GM12878 (cell line): Measurements from ENCODE around the gene SF3A1. TPM values are rescaled to one million over a fixed set of nuclear protein-coding genes. Genes with fewer than 3 reads are reported as not detected.

Experiments
- BRCA1 ChIP-seq: IDR thresholded peaks from 2 replicates; pipeline ENCODE4 v1.6.1; 2011; ENCODE audit warnings: low read depth, low read length, improper control_type of control experiment
- EED ChIP-seq: sonication (generic); IDR thresholded peaks from 2 replicates; pipeline ENCODE4 v1.6.1; 2016; ENCODE audit warnings: antibody characterized with exemption, low read depth
- IKZF1 ChIP-seq: fragments of 450-650 bp; conservative IDR thresholded peaks from 2 replicates; pipeline ENCODE4 v1.6.1; 2017; ENCODE audit warnings: antibody characterized with exemption, mild to moderate bottlenecking
- JUNB ChIP-seq: IDR thresholded peaks from 2 replicates; pipeline ENCODE4 v1.6.1; 2016; ENCODE audit warnings: antibody characterized with exemption, mild to moderate bottlenecking
- MTA2 ChIP-seq: fragments of 450-650 bp; IDR thresholded peaks from 2 replicates; pipeline ENCODE4 v1.6.1; 2016; ENCODE audit warnings: low read depth, mild to moderate bottlenecking, moderate library complexity
- NR2F1 ChIP-seq: fragments of 450-650 bp; conservative IDR thresholded peaks from 2 replicates; pipeline ENCODE4 v1.6.1; 2017; ENCODE audit warnings: mild to moderate bottlenecking
- NRF1 ChIP-seq: conservative IDR thresholded peaks from 2 replicates; pipeline ENCODE4 v1.6.1; 2011; ENCODE audit warnings: mild to moderate bottlenecking, low read depth, low read length, improper control_type of control experiment
- POLR2AphosphoS5 ChIP-seq: IDR thresholded peaks from 2 replicates; pipeline ENCODE4 v1.6.1; 2011; ENCODE audit warnings: mild to moderate bottlenecking, low read length, inconsistent platforms
- POU2F2 ChIP-seq: IDR thresholded peaks from 3 replicates; pipeline ENCODE4 v1.6.1; 2011; ENCODE audit warnings: low read depth, mild to moderate bottlenecking, low read length, borderline replicate concordance
- SIN3A ChIP-seq: IDR thresholded peaks from 2 replicates; pipeline ENCODE4 v1.6.1; 2012; ENCODE audit warnings: low read depth, low read length, improper control_type of control experiment
- TARDBP ChIP-seq: IDR thresholded peaks from 2 replicates; pipeline ENCODE4 v1.6.1; 2016; ENCODE audit warnings: borderline replicate concordance
- TBL1XR1 ChIP-seq: IDR thresholded peaks from 2 replicates; pipeline ENCODE4 v1.6.1; 2012; ENCODE audit warnings: low read depth, low read length, improper control_type of control experiment
- TCF12 ChIP-seq: IDR thresholded peaks from 2 replicates; pipeline ENCODE4 v1.6.1; 2011; ENCODE audit warnings: low read depth, mild to moderate bottlenecking, low read length
- ZSCAN29 ChIP-seq: fragments of 450-650 bp; IDR thresholded peaks from 2 replicates; pipeline ENCODE4 v1.6.1; 2017; ENCODE audit warnings: mild to moderate bottlenecking, moderate library complexity
- polyA plus RNA-seq, 11 experiments: library from polyadenylated mRNA; depleted of rRNA in 4 of 11; unstranded in 6 of 11; stranded (reverse) in 5 of 11; fragments of >200 nt; fragmentation: Nextera tagmentation in 4 of 11; fragmentation: Illumina TruSeq in 1 of 11; extraction: Ambion mirVana in 4 of 11; extraction: Trizol in 1 of 11; gene quantifications; 1 replicate in 1 of 11; 2 replicates in 10 of 11; pipeline versions ENCODE4 v1.2.1 to v1.2.3, GENCODE V29; 2011 to 2016; ENCODE audit warnings: inconsistent platforms in 2 of 11, missing spikeins in 2 of 11, low read depth in 1 of 11
- total RNA-seq, 4 experiments: library from RNA; depleted of rRNA in 3 of 4; stranded (reverse); fragments of >200 nt in 3 of 4; fragmentation: Illumina TruSeq in 1 of 4; extraction: Trizol in 1 of 4; gene quantifications; 2 replicates each; pipeline versions ENCODE4 v1.2.1 to v1.2.3, GENCODE V29; 2013 to 2021
- TF ChIP-seq, protein P1 (sequence below): fragments of 450-650 bp; IDR thresholded peaks from 2 replicates; pipeline ENCODE4 v1.6.1; 2018; ENCODE audit warnings: borderline replicate concordance, mild to moderate bottlenecking; ENCODE audit not compliant: partially characterized antibody
- TF ChIP-seq, protein P2 (sequence below): fragments of 450-650 bp; IDR thresholded peaks from 2 replicates; pipeline ENCODE4 v1.6.1; 2017; ENCODE audit warnings: mild to moderate bottlenecking, moderate library complexity
- TF ChIP-seq, protein P3 (sequence below): IDR thresholded peaks from 2 replicates; pipeline ENCODE4 v1.6.1; 2012; ENCODE audit warnings: low read depth, low read length, improper control_type of control experiment
- TF ChIP-seq, protein P4 (sequence below): fragments of 450-650 bp; IDR thresholded peaks from 2 replicates; pipeline ENCODE4 v1.6.1; 2017; ENCODE audit warnings: mild to moderate bottlenecking, moderate library complexity
- TF ChIP-seq, protein P5 (sequence below): fragments of 450-650 bp; IDR thresholded peaks from 2 replicates; pipeline ENCODE4 v1.6.1; 2014; ENCODE audit warnings: mild to moderate bottlenecking

SF3A1 gene
- total and polyA plus RNA-seq, 10 of the 15 experiments (the other 5 are each of a cell fraction or from before 2014, with no cell fraction given) = 10.4 to 239 (median 46.0) TPM

DNA sequence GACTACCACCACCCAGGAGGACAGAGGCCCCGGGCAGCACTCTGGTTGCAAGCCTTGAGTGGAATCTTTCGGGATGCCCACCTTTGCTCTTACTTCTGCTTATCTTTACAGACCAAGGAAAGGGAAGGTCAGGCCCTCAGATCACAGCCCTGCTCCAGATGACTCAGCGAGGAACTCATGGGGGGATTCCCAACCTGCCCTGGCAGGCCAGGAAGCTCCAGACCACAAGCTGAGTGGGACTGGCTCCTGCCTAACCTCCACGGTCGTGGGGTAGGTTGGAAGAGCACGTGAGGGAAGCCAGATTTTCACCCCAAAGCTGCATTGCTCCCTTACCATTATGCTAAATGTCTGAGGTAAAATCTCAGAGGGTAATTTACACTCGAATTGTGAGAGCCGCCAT, 41.8 kb downstream of the SF3A1 start (continued):
- TF ChIP-seq, protein P1, sequence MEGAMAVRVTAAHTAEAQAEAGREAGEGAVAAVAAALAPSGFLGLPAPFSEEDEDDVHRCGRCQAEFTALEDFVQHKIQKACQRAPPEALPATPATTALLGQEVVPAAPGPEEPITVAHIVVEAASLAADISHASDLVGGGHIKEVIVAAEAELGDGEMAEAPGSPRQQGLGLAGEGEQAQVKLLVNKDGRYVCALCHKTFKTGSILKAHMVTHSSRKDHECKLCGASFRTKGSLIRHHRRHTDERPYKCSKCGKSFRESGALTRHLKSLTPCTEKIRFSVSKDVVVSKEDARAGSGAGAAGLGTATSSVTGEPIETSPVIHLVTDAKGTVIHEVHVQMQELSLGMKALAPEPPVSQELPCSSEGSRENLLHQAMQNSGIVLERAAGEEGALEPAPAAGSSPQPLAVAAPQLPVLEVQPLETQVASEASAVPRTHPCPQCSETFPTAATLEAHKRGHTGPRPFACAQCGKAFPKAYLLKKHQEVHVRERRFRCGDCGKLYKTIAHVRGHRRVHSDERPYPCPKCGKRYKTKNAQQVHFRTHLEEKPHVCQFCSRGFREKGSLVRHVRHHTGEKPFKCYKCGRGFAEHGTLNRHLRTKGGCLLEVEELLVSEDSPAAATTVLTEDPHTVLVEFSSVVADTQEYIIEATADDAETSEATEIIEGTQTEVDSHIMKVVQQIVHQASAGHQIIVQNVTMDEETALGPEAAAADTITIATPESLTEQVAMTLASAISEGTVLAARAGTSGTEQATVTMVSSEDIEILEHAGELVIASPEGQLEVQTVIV = no peak
- TF ChIP-seq TBL1XR1 = no peak
- TF ChIP-seq, protein P2, sequence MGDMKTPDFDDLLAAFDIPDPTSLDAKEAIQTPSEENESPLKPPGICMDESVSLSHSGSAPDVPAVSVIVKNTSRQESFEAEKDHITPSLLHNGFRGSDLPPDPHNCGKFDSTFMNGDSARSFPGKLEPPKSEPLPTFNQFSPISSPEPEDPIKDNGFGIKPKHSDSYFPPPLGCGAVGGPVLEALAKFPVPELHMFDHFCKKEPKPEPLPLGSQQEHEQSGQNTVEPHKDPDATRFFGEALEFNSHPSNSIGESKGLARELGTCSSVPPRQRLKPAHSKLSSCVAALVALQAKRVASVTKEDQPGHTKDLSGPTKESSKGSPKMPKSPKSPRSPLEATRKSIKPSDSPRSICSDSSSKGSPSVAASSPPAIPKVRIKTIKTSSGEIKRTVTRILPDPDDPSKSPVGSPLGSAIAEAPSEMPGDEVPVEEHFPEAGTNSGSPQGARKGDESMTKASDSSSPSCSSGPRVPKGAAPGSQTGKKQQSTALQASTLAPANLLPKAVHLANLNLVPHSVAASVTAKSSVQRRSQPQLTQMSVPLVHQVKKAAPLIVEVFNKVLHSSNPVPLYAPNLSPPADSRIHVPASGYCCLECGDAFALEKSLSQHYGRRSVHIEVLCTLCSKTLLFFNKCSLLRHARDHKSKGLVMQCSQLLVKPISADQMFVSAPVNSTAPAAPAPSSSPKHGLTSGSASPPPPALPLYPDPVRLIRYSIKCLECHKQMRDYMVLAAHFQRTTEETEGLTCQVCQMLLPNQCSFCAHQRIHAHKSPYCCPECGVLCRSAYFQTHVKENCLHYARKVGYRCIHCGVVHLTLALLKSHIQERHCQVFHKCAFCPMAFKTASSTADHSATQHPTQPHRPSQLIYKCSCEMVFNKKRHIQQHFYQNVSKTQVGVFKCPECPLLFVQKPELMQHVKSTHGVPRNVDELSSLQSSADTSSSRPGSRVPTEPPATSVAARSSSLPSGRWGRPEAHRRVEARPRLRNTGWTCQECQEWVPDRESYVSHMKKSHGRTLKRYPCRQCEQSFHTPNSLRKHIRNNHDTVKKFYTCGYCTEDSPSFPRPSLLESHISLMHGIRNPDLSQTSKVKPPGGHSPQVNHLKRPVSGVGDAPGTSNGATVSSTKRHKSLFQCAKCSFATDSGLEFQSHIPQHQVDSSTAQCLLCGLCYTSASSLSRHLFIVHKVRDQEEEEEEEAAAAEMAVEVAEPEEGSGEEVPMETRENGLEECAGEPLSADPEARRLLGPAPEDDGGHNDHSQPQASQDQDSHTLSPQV = no peak
- TF ChIP-seq TARDBP = no peak
- peak; percentile 56 for TF ChIP-seq MTA2
- TF ChIP-seq NR2F1 = peak; percentile 97
- no peak for TF ChIP-seq SIN3A
- TF ChIP-seq, protein P3, sequence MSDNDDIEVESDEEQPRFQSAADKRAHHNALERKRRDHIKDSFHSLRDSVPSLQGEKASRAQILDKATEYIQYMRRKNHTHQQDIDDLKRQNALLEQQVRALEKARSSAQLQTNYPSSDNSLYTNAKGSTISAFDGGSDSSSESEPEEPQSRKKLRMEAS = no peak
- TF ChIP-seq TCF12 = peak; percentile 32; the same call in 1 of the 2 replicates
- no peak for TF ChIP-seq BRCA1
- no peak for TF ChIP-seq NRF1
- TF ChIP-seq POU2F2 = no peak
- peak; percentile 99 for TF ChIP-seq IKZF1
- TF ChIP-seq EED = peak; percentile 99
- TF ChIP-seq, protein P4, sequence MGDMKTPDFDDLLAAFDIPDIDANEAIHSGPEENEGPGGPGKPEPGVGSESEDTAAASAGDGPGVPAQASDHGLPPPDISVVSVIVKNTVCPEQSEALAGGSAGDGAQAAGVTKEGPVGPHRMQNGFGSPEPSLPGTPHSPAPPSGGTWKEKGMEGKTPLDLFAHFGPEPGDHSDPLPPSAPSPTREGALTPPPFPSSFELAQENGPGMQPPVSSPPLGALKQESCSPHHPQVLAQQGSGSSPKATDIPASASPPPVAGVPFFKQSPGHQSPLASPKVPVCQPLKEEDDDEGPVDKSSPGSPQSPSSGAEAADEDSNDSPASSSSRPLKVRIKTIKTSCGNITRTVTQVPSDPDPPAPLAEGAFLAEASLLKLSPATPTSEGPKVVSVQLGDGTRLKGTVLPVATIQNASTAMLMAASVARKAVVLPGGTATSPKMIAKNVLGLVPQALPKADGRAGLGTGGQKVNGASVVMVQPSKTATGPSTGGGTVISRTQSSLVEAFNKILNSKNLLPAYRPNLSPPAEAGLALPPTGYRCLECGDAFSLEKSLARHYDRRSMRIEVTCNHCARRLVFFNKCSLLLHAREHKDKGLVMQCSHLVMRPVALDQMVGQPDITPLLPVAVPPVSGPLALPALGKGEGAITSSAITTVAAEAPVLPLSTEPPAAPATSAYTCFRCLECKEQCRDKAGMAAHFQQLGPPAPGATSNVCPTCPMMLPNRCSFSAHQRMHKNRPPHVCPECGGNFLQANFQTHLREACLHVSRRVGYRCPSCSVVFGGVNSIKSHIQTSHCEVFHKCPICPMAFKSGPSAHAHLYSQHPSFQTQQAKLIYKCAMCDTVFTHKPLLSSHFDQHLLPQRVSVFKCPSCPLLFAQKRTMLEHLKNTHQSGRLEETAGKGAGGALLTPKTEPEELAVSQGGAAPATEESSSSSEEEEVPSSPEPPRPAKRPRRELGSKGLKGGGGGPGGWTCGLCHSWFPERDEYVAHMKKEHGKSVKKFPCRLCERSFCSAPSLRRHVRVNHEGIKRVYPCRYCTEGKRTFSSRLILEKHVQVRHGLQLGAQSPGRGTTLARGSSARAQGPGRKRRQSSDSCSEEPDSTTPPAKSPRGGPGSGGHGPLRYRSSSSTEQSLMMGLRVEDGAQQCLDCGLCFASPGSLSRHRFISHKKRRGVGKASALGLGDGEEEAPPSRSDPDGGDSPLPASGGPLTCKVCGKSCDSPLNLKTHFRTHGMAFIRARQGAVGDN = no peak
- TF ChIP-seq, protein P5, sequence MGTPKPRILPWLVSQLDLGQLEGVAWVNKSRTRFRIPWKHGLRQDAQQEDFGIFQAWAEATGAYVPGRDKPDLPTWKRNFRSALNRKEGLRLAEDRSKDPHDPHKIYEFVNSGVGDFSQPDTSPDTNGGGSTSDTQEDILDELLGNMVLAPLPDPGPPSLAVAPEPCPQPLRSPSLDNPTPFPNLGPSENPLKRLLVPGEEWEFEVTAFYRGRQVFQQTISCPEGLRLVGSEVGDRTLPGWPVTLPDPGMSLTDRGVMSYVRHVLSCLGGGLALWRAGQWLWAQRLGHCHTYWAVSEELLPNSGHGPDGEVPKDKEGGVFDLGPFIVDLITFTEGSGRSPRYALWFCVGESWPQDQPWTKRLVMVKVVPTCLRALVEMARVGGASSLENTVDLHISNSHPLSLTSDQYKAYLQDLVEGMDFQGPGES = no peak
- TF ChIP-seq ZSCAN29 = no peak
- peak; percentile 59 for TF ChIP-seq JUNB
- no peak for TF ChIP-seq POLR2AphosphoS5
